Prostate gland (tissue), 2 donors: Measurements from ENCODE around the gene SMAP2.

Experiments used
- CTCF ChIP-seq, 4 experiments: fragments of 200-600 bp in 2 of 4; fragments of 450-650 bp in 2 of 4; sonication (generic) in 2 of 4; IDR thresholded peaks; 1 replicate in 3 of 4; 2 replicates in 1 of 4; pipeline ENCODE4 v1.5.1; 2016 to 2019; ENCODE audit warnings: antibody characterized with exemption in 4 of 4, mild to moderate bottlenecking in 2 of 4, moderate library complexity in 2 of 4
- POLR2A ChIP-seq: fragments of 450-650 bp; IDR thresholded peaks from one replicate; pipeline ENCODE4 v1.6.1; 2016; ENCODE audit warnings: antibody characterized with exemption, mild to moderate bottlenecking

GRCh38 chr1:40344597-40344996 is 28.9 kb upstream of the SMAP2 start:
- TF ChIP-seq POLR2A = no peak
- no peak for TF ChIP-seq CTCF (IDR thresholded peaks at IDR 0.05)
